ENCODE data around the gene PRKN.

The PRKN gene

DNA sequence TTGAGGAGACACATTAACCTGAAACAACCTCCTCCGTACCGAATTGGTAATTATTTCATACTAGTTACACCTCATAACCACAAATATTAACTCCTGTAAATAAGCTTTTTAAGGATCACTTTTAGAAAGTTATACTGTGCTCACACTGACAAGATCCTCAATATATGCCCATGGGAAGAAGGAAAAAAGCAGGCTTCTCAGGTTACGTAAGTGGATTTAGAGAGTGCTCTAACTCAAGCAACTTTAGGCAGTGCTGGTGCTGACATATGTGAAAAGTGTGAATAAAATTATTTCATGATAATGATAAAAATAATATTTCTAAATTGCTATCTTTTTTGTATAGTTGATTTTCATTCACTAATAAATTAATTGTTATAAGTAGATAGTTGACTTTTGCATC lies 76.1 kb downstream of the PRKN start:
- TF ChIP-seq, protein P1, sequence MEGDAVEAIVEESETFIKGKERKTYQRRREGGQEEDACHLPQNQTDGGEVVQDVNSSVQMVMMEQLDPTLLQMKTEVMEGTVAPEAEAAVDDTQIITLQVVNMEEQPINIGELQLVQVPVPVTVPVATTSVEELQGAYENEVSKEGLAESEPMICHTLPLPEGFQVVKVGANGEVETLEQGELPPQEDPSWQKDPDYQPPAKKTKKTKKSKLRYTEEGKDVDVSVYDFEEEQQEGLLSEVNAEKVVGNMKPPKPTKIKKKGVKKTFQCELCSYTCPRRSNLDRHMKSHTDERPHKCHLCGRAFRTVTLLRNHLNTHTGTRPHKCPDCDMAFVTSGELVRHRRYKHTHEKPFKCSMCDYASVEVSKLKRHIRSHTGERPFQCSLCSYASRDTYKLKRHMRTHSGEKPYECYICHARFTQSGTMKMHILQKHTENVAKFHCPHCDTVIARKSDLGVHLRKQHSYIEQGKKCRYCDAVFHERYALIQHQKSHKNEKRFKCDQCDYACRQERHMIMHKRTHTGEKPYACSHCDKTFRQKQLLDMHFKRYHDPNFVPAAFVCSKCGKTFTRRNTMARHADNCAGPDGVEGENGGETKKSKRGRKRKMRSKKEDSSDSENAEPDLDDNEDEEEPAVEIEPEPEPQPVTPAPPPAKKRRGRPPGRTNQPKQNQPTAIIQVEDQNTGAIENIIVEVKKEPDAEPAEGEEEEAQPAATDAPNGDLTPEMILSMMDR (IDR thresholded peaks at IDR 0.05; ENCODE audit: low read depth, low read length) = no peak
- TF ChIP-seq MYC (IDR thresholded peaks at IDR 0.05; ENCODE audit: low read depth, low read length) (no peak), POLR2A (IDR thresholded peaks at IDR 0.05; ENCODE audit: extremely low read depth, insufficient read length) (no peak)
- TF ChIP-seq, protein P2, sequence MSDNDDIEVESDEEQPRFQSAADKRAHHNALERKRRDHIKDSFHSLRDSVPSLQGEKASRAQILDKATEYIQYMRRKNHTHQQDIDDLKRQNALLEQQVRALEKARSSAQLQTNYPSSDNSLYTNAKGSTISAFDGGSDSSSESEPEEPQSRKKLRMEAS (IDR thresholded peaks at IDR 0.05; ENCODE audit: low read depth, low read length) = no peak
- no peak overlapping the region for H3K4me3 ChIP-seq (ENCODE audit: low read depth, low read length)
- no peak for DNase-seq (ENCODE audit: low read depth)

DNA sequence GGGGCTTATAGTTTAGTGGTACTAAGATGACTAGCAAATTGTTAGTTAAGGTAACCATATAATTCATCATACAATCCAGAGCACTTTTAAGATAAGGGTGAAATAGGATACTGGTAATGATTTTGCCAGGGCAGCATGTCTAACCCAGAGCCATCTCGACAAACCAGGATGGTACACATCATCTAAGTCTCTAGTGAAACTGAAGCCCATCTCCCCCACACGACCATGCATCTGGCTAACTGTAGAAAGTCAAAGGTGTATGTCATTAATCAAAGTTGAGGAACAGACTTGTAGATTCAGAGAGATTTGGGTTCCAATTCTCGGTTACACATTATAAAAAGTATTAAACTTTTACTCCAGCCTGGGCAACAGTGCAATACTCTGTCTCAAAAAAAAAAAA lies 78.3 kb downstream of the PRKN start:
- no peak for DNase-seq (ENCODE audit: low read depth)
- H3K4me3 ChIP-seq (ENCODE audit: low read depth, low read length) = no peak overlapping the region
- TF ChIP-seq, protein P2 (IDR thresholded peaks at IDR 0.05; ENCODE audit: low read depth, low read length) = no peak
- no peak for TF ChIP-seq POLR2A (IDR thresholded peaks at IDR 0.05; ENCODE audit: extremely low read depth, insufficient read length)
- TF ChIP-seq, protein P1 (IDR thresholded peaks at IDR 0.05; ENCODE audit: low read depth, low read length) = no peak
- TF ChIP-seq MYC (IDR thresholded peaks at IDR 0.05; ENCODE audit: low read depth, low read length) = no peak

DNA sequence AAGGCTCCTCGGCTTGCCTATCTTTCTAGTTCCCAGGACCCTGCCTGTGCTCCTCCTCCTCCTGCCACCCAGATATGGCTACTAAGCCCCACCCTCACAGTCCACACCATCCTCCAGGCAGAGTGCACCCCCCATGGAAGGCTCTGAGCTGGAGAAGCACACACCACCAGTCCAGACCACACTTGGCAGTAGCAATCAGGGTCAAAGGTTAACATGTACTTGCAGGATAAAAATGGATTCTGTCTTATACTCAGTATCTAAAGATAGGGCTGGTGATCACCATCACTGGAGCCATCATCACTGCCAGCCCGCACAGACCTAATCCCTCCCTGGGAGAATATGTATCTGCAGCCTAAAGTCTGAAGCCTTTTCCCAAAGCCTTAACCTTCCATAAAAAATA lies 83.4 kb downstream of the PRKN start:
- TF ChIP-seq, protein P2 (IDR thresholded peaks at IDR 0.05; ENCODE audit: low read depth, low read length) = no peak
- TF ChIP-seq POLR2A (IDR thresholded peaks at IDR 0.05; ENCODE audit: extremely low read depth, insufficient read length) (no peak), MYC (IDR thresholded peaks at IDR 0.05; ENCODE audit: low read depth, low read length) (no peak)
- TF ChIP-seq, protein P1 (IDR thresholded peaks at IDR 0.05; ENCODE audit: low read depth, low read length) = no peak
- no peak overlapping the region for H3K4me3 ChIP-seq (ENCODE audit: low read depth, low read length)
- no peak for DNase-seq (ENCODE audit: low read depth)

DNA sequence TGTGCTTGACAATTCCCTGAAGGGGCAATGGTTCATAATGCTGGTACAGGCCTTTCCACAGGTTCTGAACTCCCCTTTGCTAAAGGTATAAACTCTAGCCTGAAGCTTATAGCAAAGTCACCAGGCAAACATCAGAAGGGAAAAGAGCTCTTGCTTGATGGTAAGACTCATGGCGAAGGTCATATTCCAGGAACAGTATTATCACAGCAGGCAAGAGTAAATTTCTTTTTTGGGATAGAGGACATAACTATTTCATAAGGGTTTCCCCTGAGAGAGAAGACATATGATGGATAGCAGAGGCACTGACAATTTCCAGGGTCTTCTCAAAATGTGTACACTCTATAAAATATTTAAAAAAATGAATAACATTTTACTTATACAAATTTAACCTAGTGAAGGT lies 86.8 kb downstream of the PRKN start:
- no peak overlapping the region for H3K4me3 ChIP-seq (ENCODE audit: low read depth, low read length)
- no peak for DNase-seq (ENCODE audit: low read depth)
- no peak for TF ChIP-seq POLR2A (IDR thresholded peaks at IDR 0.05; ENCODE audit: extremely low read depth, insufficient read length)
- TF ChIP-seq, protein P1 (IDR thresholded peaks at IDR 0.05; ENCODE audit: low read depth, low read length) = no peak
- TF ChIP-seq, protein P2 (IDR thresholded peaks at IDR 0.05; ENCODE audit: low read depth, low read length) = no peak
- no peak for TF ChIP-seq MYC (IDR thresholded peaks at IDR 0.05; ENCODE audit: low read depth, low read length)

DNA sequence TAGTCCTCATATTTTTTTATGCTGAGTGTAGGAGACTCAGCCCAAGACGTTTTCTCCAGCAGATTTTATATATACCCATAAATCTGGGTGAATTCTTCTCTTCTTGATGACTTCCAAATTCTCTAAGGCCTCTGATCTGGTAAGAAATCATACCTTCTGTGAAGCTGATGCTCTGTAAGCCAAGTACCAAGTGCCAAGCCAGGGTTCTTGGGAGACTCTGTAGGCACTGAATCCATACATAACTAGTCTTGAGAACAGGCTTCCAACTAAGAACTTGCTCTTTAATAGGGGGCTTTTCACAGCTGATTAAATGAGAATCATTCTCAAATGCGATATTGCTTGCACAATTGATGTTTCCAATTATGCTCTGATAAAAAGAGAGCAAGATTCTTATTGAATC lies 87.6 kb downstream of the PRKN start:
- DNase-seq (ENCODE audit: low read depth) = no peak
- H3K4me3 ChIP-seq (ENCODE audit: low read depth, low read length) = no peak overlapping the region
- TF ChIP-seq MYC (IDR thresholded peaks at IDR 0.05; ENCODE audit: low read depth, low read length) = no peak
- TF ChIP-seq, protein P2 (IDR thresholded peaks at IDR 0.05; ENCODE audit: low read depth, low read length) = no peak
- TF ChIP-seq, protein P1 (IDR thresholded peaks at IDR 0.05; ENCODE audit: low read depth, low read length) = no peak
- no peak for TF ChIP-seq POLR2A (IDR thresholded peaks at IDR 0.05; ENCODE audit: extremely low read depth, insufficient read length)
